Activated CD8-positive, alpha-beta T cell treated with anti-CD3 and anti-CD28 coated beads, Interleukin-2, amount 10 ng/mL, durations not matched to agents 7 days and 5 days (primary cell): ENCODE measurements around the gene TRPM1. TPM values are rescaled to one million over a fixed set of nuclear protein-coding genes. Genes with fewer than 3 reads are reported as not detected.
A peak's percentile ranks its signal among the peaks of the same experiment; 100 is the strongest.

Experiments used
- ATAC-seq: fragments of 150-1000 bp; cut with Tn5 transposase; one replicate; pipeline ENCODE4 v1.10.0; 2021; ENCODE audit warnings: moderate library complexity
- CTCF ChIA-PET: fragments of 350-600 bp; sonication (Branson Sonifier 250); formaldehyde crosslinking; loops from one replicate; lab custom pipeline; 2021; ENCODE audit warnings: antibody characterized with exemption; lab: Charles Lee
- POLR2A ChIA-PET: fragments of 350-600 bp; sonication (Branson Sonifier 250); formaldehyde crosslinking; loops from one replicate; lab custom pipeline; 2021; ENCODE audit warnings: antibody characterized with exemption; lab: Charles Lee
- DNase-seq: peaks from one replicate; pipeline ENCODE4 v3.0.0-alpha.2; 2020
- H3K27ac Mint-ChIP-seq: one replicate; pipeline ENCODE4 v1.8.0; 2021; ENCODE audit warnings: mild to moderate bottlenecking, mixed read lengths
- H3K27me3 Mint-ChIP-seq: one replicate; pipeline ENCODE4 v1.8.0; 2021; ENCODE audit warnings: low read depth, mixed read lengths
- H3K36me3 Mint-ChIP-seq: one replicate; pipeline ENCODE4 v1.8.0; 2021; ENCODE audit warnings: low read depth, mixed read lengths
- H3K4me1 Mint-ChIP-seq: one replicate; pipeline ENCODE4 v1.8.0; 2021; ENCODE audit warnings: low read depth, mixed read lengths
- H3K4me3 Mint-ChIP-seq: one replicate; pipeline ENCODE4 v1.8.0; 2021; ENCODE audit warnings: mild to moderate bottlenecking, mixed read lengths
- H3K9me3 Mint-ChIP-seq: one replicate; pipeline ENCODE4 v1.8.0; 2022; ENCODE audit warnings: mixed read lengths; ENCODE audit not compliant: insufficient read depth
- total RNA-seq, 2 experiments: library from RNA; stranded (reverse); gene quantifications; one replicate each; pipeline ENCODE4 v1.2.3, GENCODE V29; 2021

The TRPM1 gene
- total RNA-seq, 2 experiments from 2014 or later = not detected

DNA sequence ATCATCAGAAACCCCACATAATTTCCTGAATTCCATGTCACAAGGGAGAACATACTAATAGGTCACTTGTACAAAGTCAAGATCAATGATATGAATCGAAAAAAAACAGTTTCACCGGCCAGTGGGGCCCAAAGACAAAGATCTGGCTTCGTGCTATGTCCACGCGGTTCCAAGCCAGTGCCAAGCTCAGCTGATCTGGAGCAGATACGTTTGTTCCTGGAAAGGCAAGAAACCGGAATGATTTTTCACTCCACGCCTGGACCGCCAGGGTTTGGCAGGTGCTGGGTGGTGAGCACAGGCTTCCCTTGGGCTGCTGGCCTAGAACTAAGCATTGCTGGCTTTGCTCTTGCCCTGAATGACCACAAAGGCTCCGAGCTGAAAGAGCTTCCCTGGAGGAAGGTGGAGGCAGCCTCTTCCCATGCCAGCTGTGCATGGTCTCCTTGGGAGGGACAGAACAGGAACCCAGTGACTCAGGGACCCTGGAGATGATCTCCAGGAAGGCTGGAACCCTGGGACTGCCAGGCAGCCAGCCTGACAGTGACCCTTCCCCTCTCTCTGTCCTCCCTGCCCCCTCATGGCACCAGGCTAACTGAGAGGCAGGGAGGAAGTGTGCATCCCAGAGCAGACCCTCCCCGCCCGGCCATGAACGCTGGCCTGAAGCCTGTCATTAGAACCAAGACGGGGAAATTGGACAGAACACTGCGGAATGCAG, 40.9 kb downstream of the TRPM1 start:
- H3K9me3 Mint-ChIP-seq = no peaks in the 10 kb centered on the region
- POLR2A ChIA-PET = no interaction called here
- no peaks in the 10 kb centered on the region for H3K36me3 Mint-ChIP-seq
- CTCF ChIA-PET = no interaction called here
- peaks cover 15% of the 10 kb centered on the region for H3K27me3 Mint-ChIP-seq
- no peaks in the 10 kb centered on the region for H3K4me1 Mint-ChIP-seq
- ATAC-seq (no peak), DNase-seq (no peak)
- no peak overlapping the region for H3K27ac Mint-ChIP-seq
- H3K4me3 Mint-ChIP-seq = no peak overlapping the region

DNA sequence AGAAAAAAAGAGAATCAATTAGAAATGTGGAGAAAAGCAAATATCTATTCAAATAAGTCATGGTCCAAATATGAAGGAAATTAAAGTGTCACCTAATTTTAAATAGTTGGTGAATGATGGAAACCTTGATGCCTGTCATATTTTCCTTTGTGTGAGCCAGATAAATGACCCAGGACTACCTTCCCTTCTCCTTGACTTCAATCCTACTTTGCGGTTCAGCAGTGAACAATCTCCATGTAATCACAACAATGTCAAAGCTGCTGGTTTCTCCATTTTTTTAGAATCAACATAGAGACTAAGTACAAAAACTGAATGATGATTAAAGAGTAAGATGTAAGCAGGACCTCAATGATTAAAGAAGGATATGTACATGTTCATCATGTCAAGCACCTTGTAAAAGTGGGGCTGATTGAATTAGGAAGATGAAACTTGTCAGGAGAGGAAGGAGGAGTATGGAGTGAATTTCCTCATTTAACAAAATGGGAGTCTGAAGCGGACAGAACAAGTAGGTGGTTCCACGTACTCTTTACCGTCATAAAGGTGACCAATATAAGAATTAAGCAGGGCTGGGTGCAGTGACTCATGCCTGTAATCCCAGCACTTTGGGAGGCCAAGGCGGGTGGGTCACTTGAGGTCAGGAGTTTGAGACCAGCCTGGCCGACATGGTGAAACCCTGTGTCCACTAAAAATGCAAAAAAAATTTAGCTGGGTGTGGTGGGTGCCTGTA, 43.1 kb downstream of the TRPM1 start:
- H3K4me3 Mint-ChIP-seq = no peak overlapping the region
- H3K36me3 Mint-ChIP-seq = no peaks in the 10 kb centered on the region
- H3K9me3 Mint-ChIP-seq = no peaks in the 10 kb centered on the region
- no peak for DNase-seq
- ChIA-PET POLR2A (no interaction called here), CTCF (interaction anchor here (1.1 kb wide), 1 partner anchor 71 kb away, joined by 3 read pairs; no protein-coding TSS in a partner anchor)
- no peaks in the 10 kb centered on the region for H3K4me1 Mint-ChIP-seq
- ATAC-seq = no peak
- peaks cover 15% of the 10 kb centered on the region for H3K27me3 Mint-ChIP-seq
- no peak overlapping the region for H3K27ac Mint-ChIP-seq

DNA sequence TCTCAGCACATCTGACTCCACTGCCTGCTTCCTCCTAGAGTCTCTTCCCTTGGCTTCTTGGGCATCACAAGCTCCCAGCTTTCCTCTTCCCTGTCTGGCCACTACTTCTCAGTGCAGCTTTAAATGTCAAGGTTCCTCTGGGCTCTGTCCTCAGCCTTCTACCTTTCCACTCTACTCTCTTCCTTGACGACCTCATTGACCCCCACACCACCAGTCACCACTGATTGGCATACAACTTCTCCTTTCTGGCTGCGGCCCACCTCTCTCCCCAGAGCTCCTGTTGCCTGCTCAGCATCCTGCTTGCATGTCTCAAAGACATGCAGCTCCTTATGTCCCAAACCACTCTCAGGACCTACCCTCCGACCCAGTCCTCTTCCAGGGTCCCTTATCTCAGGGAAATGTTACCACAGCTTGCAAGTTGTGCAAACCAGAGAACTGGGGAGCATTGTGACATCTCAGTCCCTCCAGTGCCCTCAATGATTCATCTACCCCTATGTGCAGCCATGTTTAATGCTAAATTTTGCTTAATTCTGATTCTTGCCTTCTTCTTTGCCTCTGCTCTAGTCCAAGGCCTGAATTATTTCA, 49.9 kb downstream of the TRPM1 start:
- Mint-ChIP-seq H3K9me3 (no peaks in the 10 kb centered on the region), H3K27me3 (peaks cover 2% of the 10 kb centered on the region), H3K4me1 (peaks cover 10% of the 10 kb centered on the region), H3K4me3 (no peak overlapping the region), H3K36me3 (no peaks in the 10 kb centered on the region), H3K27ac (no peak overlapping the region)
- CTCF ChIA-PET = no interaction called here
- POLR2A ChIA-PET = no interaction called here
- ATAC-seq (no peak), DNase-seq (no peak)

DNA sequence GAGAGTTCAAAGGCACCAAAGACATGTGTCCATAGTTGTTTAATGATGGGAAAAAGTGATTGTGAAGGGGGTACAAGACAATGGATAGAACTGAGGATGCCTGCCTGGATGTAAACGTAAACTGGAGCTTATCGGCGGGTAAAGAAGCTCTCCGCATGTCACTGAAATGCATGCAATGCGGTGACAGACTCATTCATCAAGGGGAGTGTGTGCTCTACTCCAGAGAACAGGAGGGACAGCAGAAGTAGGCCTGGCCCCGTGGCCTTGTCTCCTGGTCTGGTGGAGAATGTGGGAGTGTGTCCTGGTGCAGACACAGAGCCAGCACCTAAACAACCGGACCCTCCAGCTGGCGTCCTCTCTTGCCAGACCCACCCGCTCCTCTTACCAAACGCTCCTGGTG, 50.6 kb downstream of the TRPM1 start:
- Mint-ChIP-seq H3K27me3 (peaks cover 6% of the 10 kb centered on the region), H3K27ac (peak overlapping the region; percentile 75)

DNA sequence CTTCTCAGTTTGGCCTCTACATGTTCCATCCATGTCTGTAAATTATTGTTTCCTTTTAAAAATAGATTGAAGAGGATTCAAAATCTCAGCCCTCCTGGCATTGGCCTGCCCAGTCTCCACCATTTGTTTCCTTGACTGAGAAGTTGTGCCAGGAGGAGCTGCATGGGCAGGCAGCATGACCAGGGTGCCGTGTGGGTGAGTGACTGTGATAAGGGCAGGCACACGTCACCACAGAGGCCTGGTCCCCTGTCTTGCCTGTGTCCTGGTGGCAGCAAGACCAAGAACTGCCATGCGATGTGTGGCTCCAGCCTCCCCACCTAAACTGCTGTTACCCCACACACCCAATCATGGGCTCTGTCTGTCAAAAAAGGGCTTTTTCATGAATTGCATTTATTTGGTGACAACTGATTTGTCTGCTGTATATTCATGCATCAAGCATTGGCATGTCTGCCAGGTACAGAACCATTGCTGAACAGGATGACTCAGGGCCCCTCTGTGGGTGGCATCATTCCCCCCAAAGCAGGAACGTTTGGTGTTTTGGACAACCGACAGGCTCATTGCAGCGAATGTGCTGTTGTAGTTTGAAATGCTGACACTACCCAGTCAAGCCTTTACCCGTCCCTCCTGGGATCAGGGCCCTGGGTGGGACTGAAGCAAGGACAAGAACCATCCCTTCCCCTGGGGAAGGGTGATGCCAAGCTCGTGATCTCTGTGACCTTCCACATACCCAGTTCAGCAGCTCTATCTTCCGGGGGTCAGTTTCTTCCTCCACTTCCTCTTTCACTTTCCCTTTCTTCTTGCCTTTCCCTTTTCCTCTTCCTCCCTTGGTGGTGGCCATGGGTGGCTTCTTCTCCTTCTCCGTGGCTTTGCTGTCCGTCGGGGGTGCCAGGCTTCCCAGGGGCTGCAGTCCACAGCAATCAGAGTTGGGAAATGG, 51.6 kb downstream of the TRPM1 start:
- H3K27ac Mint-ChIP-seq = peak overlapping the region; percentile 75
- H3K9me3 Mint-ChIP-seq = no peaks in the 10 kb centered on the region
- H3K27me3 Mint-ChIP-seq = peaks cover 7% of the 10 kb centered on the region
- no peaks in the 10 kb centered on the region for H3K36me3 Mint-ChIP-seq
- no peak overlapping the region for H3K4me3 Mint-ChIP-seq
- POLR2A ChIA-PET = no interaction called here
- CTCF ChIA-PET = interaction anchor here (1.2 to 2.0 kb wide), 2 partner anchors 79 to 156 kb away, joined by 3 to 11 read pairs; no protein-coding TSS in a partner anchor
- DNase-seq (no peak), ATAC-seq (no peak)
- H3K4me1 Mint-ChIP-seq = peaks cover 10% of the 10 kb centered on the region

More for the DNA sequence above, 50.6 kb downstream of the TRPM1 start:
- H3K4me3 Mint-ChIP-seq = no peak overlapping the region
- DNase-seq (no peak), ATAC-seq (no peak)
- no peaks in the 10 kb centered on the region for H3K36me3 Mint-ChIP-seq
- ChIA-PET POLR2A (no interaction called here), CTCF (no interaction called here)
- H3K4me1 Mint-ChIP-seq = peaks cover 10% of the 10 kb centered on the region
- H3K9me3 Mint-ChIP-seq = no peaks in the 10 kb centered on the region

DNA sequence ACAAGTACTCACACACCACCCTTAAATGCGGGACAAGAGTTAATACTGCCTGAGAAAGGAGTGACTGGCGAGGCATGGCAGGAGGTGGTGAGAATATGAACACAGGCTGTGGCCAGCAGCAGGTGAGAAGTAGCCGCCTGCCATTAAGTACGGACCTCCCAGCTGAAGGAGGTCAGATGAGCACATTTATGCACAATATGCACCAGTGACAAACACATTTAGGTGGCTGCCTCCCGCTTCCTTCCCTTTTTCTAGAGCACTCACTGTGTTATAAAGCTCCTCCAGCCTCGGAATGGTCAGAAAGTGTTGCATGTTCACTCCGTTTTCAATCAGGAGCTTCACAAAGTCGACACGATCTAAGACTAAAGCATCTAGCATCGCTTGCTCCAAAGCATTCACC, 52.4 kb downstream of the TRPM1 start:
- no peaks in the 10 kb centered on the region for H3K36me3 Mint-ChIP-seq
- POLR2A ChIA-PET = no interaction called here
- no peaks in the 10 kb centered on the region for H3K9me3 Mint-ChIP-seq
- DNase-seq (peak; percentile 16), ATAC-seq (no peak)
- H3K4me3 Mint-ChIP-seq = no peak overlapping the region
- no peak overlapping the region for H3K27ac Mint-ChIP-seq
- CTCF ChIA-PET = interaction anchor here (1.2 to 2.0 kb wide), 2 partner anchors 80 to 155 kb away, joined by 3 to 11 read pairs; no protein-coding TSS in a partner anchor
- H3K4me1 Mint-ChIP-seq = peaks cover 10% of the 10 kb centered on the region
- H3K27me3 Mint-ChIP-seq = peaks cover 10% of the 10 kb centered on the region

DNA sequence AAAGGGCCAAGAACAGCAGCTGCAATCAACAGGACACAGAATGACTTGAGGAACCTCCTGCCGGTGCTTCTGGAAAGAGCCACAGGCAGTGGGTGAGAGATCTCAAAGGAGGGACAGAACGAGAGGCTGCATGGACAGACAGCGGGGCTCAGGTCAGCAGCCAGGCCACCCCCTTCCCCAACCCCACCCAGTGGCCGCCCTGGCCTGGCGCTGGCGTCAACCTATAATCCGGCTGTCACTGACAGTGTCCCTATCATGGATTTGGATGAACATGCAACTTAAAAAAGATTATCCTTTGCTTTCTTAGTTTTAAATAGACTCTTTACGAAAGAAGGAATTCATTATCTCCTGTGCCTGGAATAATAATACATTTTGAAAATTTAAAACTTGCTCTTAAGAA, 54.1 kb downstream of the TRPM1 start:
- Mint-ChIP-seq H3K9me3 (no peaks in the 10 kb centered on the region), H3K4me1 (peaks cover 10% of the 10 kb centered on the region), H3K27me3 (peaks cover 14% of the 10 kb centered on the region), H3K36me3 (no peaks in the 10 kb centered on the region), H3K27ac (no peak overlapping the region), H3K4me3 (no peak overlapping the region)
- ChIA-PET POLR2A (no interaction called here), CTCF (no interaction called here)
- ATAC-seq = no peak
- no peak for DNase-seq

DNA sequence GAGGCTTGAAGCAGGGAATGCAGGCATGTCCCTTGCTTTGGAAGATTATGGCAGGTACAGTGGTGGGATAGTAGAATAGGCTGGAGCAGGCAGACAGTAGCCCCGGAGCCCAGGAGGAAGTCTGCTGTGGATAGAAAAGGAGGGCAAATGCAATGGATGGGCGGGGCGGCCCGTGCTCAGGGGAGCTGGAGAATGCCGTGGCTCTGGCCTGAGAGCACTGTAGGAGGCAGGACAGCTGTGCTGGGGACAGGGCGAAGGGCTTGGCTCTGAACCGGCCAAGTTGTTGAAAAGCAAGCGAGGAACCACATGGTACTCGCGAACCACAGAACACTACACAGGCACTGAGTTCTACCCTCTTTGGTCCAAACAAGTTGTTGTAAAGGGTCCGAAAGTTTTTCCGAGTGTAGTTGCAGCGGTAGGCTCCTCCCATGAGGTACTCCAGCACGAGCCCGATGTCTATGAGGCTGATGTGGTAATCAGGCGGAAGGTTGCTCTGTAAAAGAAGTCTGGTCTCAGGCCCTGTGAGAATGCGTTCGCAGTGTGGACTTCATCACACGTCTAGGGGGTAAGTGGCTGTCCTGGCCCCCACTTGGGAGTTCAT, 54.7 kb downstream of the TRPM1 start:
- POLR2A ChIA-PET = no interaction called here
- Mint-ChIP-seq H3K27ac (no peak overlapping the region), H3K9me3 (no peaks in the 10 kb centered on the region), H3K36me3 (no peaks in the 10 kb centered on the region), H3K4me1 (peaks cover 10% of the 10 kb centered on the region), H3K27me3 (peaks cover 14% of the 10 kb centered on the region), H3K4me3 (no peak overlapping the region)
- CTCF ChIA-PET = no interaction called here
- ATAC-seq (no peak), DNase-seq (no peak)

DNA sequence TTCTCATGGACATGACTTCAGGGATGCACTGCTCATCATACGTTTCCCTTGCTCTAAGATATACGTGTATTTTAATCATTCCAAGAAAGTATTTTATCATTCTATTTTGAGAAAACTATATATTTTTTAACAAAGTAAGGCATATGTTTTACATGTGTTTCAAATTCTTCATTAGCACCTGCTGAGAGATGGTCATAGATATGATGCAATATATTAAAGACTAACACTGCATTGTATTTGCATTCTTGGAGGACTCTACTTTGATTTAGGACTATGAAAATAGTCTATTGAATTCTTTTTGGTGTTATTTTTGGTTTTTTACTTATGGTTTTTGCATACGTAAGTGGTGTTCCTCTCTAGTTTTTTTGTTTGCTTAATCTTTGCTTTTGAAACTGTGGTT, 55.9 kb downstream of the TRPM1 start:
- Mint-ChIP-seq H3K9me3 (no peaks in the 10 kb centered on the region), H3K4me3 (no peak overlapping the region), H3K36me3 (no peaks in the 10 kb centered on the region), H3K27me3 (peaks cover 16% of the 10 kb centered on the region), H3K27ac (no peak overlapping the region), H3K4me1 (peaks cover 8% of the 10 kb centered on the region)
- no peak for ATAC-seq
- ChIA-PET POLR2A (no interaction called here), CTCF (no interaction called here)
- no peak for DNase-seq

DNA sequence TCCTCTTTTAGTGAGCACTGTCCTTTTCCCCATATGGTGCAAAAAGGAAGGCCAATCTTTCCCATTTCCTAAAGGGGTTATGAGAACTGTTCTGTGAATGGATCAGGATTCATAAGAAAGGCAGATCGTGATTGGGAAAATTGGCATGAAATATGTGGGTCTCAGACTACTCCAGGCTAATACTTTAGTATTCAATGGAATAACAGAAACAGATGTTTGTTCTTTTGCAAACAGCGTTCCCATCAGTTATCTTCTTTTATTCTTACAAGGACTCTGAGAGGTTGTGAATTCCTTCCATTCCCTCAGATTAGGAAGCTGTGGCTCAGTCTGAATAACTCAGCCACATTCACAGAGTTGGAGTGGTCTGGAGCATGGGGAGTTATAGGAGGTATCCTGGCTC, 58.8 kb downstream of the TRPM1 start:
- Mint-ChIP-seq H3K27me3 (peaks cover 16% of the 10 kb centered on the region), H3K4me1 (no peaks in the 10 kb centered on the region), H3K36me3 (no peaks in the 10 kb centered on the region), H3K9me3 (no peaks in the 10 kb centered on the region), H3K27ac (no peak overlapping the region), H3K4me3 (no peak overlapping the region)
- no peak for ATAC-seq
- ChIA-PET CTCF (no interaction called here), POLR2A (no interaction called here)
- DNase-seq = no peak

DNA sequence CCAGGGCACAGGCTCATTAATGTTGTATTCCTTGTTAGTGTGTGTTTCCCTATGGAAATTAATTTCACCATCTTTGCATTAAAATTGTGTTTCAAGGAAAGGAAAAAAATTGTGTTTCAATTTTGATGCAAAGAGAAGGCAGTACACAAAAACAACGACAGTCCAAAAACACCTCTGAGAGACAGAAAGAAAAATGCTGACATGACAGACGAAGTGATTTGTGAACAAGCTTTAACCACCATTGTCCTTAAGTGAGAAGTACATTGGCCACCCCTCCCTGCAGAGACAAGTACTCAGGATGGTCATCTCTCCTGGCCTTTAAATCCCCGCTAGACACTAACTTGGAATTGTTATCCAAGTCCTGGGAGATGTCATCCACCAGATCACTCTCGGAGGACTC, 59.9 kb downstream of the TRPM1 start:
- ATAC-seq (no peak), DNase-seq (no peak)
- CTCF ChIA-PET = no interaction called here
- H3K36me3 Mint-ChIP-seq = no peaks in the 10 kb centered on the region
- POLR2A ChIA-PET = no interaction called here
- H3K9me3 Mint-ChIP-seq = no peaks in the 10 kb centered on the region
- no peak overlapping the region for H3K4me3 Mint-ChIP-seq
- no peak overlapping the region for H3K27ac Mint-ChIP-seq
- peaks cover 16% of the 10 kb centered on the region for H3K27me3 Mint-ChIP-seq
- no peaks in the 10 kb centered on the region for H3K4me1 Mint-ChIP-seq
